Heart left ventricle (tissue), 16 donors: ENCODE measurements around the gene FOXK2. TPM values are rescaled to one million over a fixed set of nuclear protein-coding genes. Genes with fewer than 3 reads are reported as not detected.

ENCODE experiments used
- ATAC-seq, 4 donors: fragments of 200-7000 bp; cut with Tn5 transposase; one replicate each; pipeline ENCODE4 v1.9.1; 2020 to 2022; ENCODE audit warnings: moderate library complexity in 4 of 4, mild to moderate bottlenecking in 3 of 4, moderate number of reproducible peaks in 1 of 4
- DNase-seq, 5 donors: peaks; one replicate each; pipeline ENCODE4 v3.0.0-alpha.2; 2020
- H3K27ac ChIP-seq, 12 donors: fragments of 200-600 bp; sonication (generic) in 4 of 12; one replicate each; pipeline versions ENCODE4 v1.5.0 to v1.8.0; 2016 to 2022; ENCODE audit warnings: mild to moderate bottlenecking in 2 of 12
- H3K27me3 ChIP-seq, 9 donors: fragments of 200-600 bp; sonication (generic) in 2 of 9; one replicate each; pipeline versions ENCODE4 v1.5.1 to v1.8.0; 2016 to 2022; ENCODE audit warnings: mild to moderate bottlenecking in 3 of 9
- H3K36me3 ChIP-seq, 9 donors: fragments of 200-600 bp; sonication (generic) in 2 of 9; one replicate each; pipeline versions ENCODE4 v1.5.0 to v1.8.0; 2018 to 2022; ENCODE audit warnings: mild to moderate bottlenecking in 2 of 9
- H3K4me1 ChIP-seq, 12 donors: fragments of 200-600 bp; sonication (generic) in 4 of 12; one replicate each; pipeline versions ENCODE4 v1.5.0 to v1.8.0; 2016 to 2022; ENCODE audit warnings: mild to moderate bottlenecking in 3 of 12
- H3K4me3 ChIP-seq, 12 donors: fragments of 200-600 bp; sonication (generic) in 4 of 12; one replicate each; pipeline versions ENCODE4 v1.5.0 to v1.8.0; 2017 to 2022; ENCODE audit warnings: mild to moderate bottlenecking in 9 of 12, moderate library complexity in 4 of 12
- H3K9me3 ChIP-seq, 12 donors: fragments of 200-600 bp; sonication (generic) in 4 of 12; one replicate each; pipeline versions ENCODE4 v1.5.0 to v1.8.0; 2016 to 2022; ENCODE audit warnings: mild to moderate bottlenecking in 1 of 12
- POLR2A ChIP-seq, 2 donors: fragments of 450-650 bp; IDR thresholded peaks; one replicate each; pipeline ENCODE4 v1.6.1; 2017; ENCODE audit warnings: antibody characterized with exemption in 2 of 2, mild to moderate bottlenecking in 2 of 2, moderate library complexity in 2 of 2
- WGBS, 4 donors: extraction: QIAGEN DNeasy Blood & Tissue Kit in 2 of 4; methylation state at CpG; one replicate each; pipeline versions ENCODE4 v1.1.5 to v1.1.7; 2013 to 2018; 5-methylcytosine and 5-hydroxymethylcytosine counted together
- intact Hi-C, 10 donors: fragments of 100-400 bp; cut with DNase I; formaldehyde crosslinking; loops; one replicate each; pipeline versions ENCODE4 v1.11.1 to v1.14.2; 2022
- polyA plus RNA-seq, 2 donors: library from polyadenylated mRNA; stranded (reverse); fragments of 200-250 nt; gene quantifications; one replicate each; pipeline ENCODE4 v1.2.3, GENCODE V29; 2013
- total RNA-seq, 9 donors: library from RNA; depleted of rRNA in 2 of 9; stranded (reverse); fragments of >200 nt in 2 of 9; fragmentation: NEBNext Ultra II Directional in 3 of 9; extraction: Animal tissue kit (Norgen Biotek cat#: 25700) in 3 of 9; gene quantifications; one replicate each; pipeline versions ENCODE4 v1.1.0 to v1.2.4, GENCODE V29; 2016 to 2023
- TF ChIP-seq, protein P1 (sequence below), 12 donors: fragments of 200-600 bp; sonication (generic) in 4 of 12; IDR thresholded peaks; one replicate each; pipeline versions ENCODE4 v1.5.0 to v1.8.0; 2018 to 2022; ENCODE audit warnings: antibody characterized with exemption in 12 of 12, mild to moderate bottlenecking in 5 of 12
- donor health status: ischemic (EF 13 %, LVEDD 7.1; RV severe dilation, severe dysfunction).
- donor health status: healthy with polysubstance abuse.
- donor health status: DM: no; HTN: yes; CAD: no.
- donor health status: DM: no; HTN: no; CAD: no.
- donor health status: ischemic (EF 25% LVEDD 6.9; RV normal size, moderate dysfunction).
- donor health status: ischemic (EF 25% LVEDD 5.7; RV mildly dilated, moderate dysfunction).
- donor health status: healthy.
- donor health status: DM: yes; HTN: yes; CAD: no.
- donor health status: ischemic (EF 35%, LVEDD 5.7; RV mildly dilated, moderate dysfunction).
- donor health status: nonischemic (EF 11% LVEDD 7.7; RV severe dilation, severe dysfunction).
- donor health status: DM: yes; HTN: yes; CAD: no.
- donor health status: PGD.
- donor health status: ischemic (EF 29% LVEDD 5.4; RV normal size, mild dysfunction).
- donor health status: nonischemic (EF 23%, LVEDD 6.1; RV moderate dilation, normal function).

The FOXK2 gene
- total and polyA plus RNA-seq, 11 donors = 15.6 to 77.0 (median 33.9) TPM

DNA sequence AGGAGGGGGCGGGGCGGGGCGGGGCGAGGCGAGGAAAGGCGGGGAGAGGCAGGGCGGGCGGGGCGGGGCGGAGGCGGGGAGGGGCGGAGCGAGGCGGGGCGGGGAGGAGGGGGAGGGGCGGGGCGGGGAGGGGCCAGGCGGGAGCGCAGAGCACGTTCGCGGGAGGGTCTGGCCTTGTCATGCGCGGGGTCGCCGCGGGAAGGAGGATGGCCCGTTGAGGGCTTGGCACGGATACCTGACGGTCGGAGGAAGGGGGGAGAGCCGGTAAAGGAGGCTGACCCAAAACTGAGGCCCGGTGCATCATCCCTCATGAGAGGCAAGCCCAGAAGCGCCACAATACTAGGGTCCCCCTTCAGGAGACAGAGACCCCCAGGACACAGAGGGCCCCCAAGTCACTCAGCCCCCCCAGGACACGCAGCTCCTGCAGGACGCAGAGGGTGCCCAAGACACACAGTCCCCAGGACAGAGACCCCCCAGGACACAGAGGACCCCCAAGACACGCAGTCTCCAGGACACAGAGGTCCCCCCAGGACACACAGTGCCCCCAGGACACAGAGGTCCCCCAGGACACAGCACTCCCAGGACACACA is 129.3 kb downstream of the FOXK2 start:
- TF ChIP-seq, protein P1, sequence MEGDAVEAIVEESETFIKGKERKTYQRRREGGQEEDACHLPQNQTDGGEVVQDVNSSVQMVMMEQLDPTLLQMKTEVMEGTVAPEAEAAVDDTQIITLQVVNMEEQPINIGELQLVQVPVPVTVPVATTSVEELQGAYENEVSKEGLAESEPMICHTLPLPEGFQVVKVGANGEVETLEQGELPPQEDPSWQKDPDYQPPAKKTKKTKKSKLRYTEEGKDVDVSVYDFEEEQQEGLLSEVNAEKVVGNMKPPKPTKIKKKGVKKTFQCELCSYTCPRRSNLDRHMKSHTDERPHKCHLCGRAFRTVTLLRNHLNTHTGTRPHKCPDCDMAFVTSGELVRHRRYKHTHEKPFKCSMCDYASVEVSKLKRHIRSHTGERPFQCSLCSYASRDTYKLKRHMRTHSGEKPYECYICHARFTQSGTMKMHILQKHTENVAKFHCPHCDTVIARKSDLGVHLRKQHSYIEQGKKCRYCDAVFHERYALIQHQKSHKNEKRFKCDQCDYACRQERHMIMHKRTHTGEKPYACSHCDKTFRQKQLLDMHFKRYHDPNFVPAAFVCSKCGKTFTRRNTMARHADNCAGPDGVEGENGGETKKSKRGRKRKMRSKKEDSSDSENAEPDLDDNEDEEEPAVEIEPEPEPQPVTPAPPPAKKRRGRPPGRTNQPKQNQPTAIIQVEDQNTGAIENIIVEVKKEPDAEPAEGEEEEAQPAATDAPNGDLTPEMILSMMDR (IDR thresholded peaks at IDR 0.05) = no peak
- no peak for TF ChIP-seq POLR2A (IDR thresholded peaks at IDR 0.05)
- DNase-seq = peak; percentile 63 to 80 (median 71)
- H3K27me3 ChIP-seq = no peaks in the 10 kb centered on the region
- H3K9me3 ChIP-seq = no peaks in the 10 kb centered on the region
- peak overlapping the region in 10 of 12 donors; percentile 26 to 78 (median 52) for H3K4me3 ChIP-seq
- intact Hi-C loops = loop anchor here in 3 of 10 donors (1.0 to 5.0 kb wide), 5 partner anchors 49 to 103 kb away; partner anchors contain the start of genes FN3KRP (in 2 of the 3), RAB40B (in 2 of the 3) and TBCD (in 1 of the 3)
- H3K36me3 ChIP-seq = peaks cover 0 to 11% (median 6%) of the 10 kb centered on the region in 9 donors
- peak overlapping the region in 9 of 12 donors; percentile 50 to 99 (median 69) for H3K27ac ChIP-seq
- peak; percentile 3 to 23 (median 18) for ATAC-seq
- 8 to 15% (median 12%) methylated on average over 16 to 22 of the region's 37 CpGs for WGBS, 4 donors
- peaks cover 0 to 40% (median 20%) of the 10 kb centered on the region in 12 donors for H3K4me1 ChIP-seq

DNA sequence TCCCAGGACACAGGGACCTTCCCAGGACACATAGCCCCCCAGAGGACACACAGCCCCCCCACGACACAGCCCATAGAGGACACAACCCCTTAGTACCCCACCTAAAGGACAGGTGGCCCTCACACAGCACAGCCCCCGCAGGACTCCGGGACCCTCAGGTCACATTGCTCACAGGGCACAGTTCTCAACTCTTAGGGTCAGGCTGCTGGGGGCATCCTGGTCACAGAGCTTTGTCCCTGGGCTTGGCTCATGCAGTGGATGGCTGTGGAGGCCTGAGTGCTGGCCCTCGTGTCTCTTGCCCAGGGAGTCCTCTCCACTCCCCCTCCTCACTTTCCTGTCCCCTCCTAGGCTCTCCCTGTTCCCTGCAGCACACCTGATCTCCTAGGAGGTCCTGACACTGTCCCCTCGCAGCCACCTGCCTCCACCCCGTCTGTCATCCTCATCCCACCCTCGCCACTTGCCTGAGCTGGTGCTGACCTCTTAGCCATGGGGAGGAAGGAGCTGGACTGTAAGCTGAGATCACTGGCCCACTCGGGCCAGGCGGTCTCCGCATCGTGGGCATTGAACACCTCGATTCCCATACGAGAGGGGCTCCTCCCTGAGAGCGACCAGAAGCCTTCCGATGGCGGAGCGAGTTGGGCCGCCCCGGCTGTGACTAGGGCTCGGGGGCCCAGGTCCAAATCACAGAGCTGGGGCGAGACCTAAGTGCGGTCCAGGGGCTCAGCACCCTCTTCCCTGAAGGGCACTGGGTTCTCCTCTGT is 130.1 kb downstream of the FOXK2 start:
- H3K27me3 ChIP-seq = no peaks in the 10 kb centered on the region
- intact Hi-C loops = loop anchor here in 4 of 10 donors (2.0 to 5.0 kb wide), 5 partner anchors 48 to 103 kb away; partner anchors contain the start of genes FN3KRP (in 2 of the 4), RAB40B (in 2 of the 4) and TBCD (in 1 of the 4)
- H3K36me3 ChIP-seq = peaks cover 0 to 3% (median 0%) of the 10 kb centered on the region in 9 donors
- TF ChIP-seq POLR2A (IDR thresholded peaks at IDR 0.05) = no peak
- TF ChIP-seq, protein P1 (IDR thresholded peaks at IDR 0.05) = no peak
- peaks cover 0 to 47% (median 22%) of the 10 kb centered on the region in 12 donors for H3K4me1 ChIP-seq
- DNase-seq (peak in 1 of 5 donors; percentile 53), ATAC-seq (no peak)
- no peak overlapping the region for H3K4me3 ChIP-seq
- H3K27ac ChIP-seq = peak overlapping the region in 2 of 12 donors; percentile 84 to 99
- H3K9me3 ChIP-seq = no peaks in the 10 kb centered on the region
- 88 to 93% (median 90%) methylated on average over 19 to 22 of the region's 22 CpGs for WGBS, 4 donors

DNA sequence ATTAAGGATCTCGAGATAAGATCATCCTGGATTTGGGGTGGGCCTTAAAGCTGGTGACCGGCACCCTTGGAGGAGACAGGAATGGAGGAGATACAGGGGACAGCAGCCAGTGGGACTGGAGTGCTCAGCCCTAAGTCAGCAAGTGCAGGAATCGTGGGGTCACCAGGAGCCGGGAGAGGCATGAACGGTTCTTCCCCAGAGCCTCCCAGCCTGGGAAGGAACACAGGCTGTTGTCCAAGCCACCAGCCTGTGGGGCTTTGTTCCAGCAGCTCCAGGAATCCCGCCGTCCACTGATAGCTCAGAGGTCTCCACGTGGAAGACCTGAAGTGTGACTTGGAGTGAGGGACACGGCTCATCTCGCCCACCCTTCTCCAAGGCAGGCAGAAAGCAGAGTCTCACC is 131.2 kb downstream of the FOXK2 start:
- Histone ChIP-seq H3K4me3 (no peak overlapping the region), H3K27me3 (no peaks in the 10 kb centered on the region), H3K36me3 (peaks cover 0 to 5% (median 0%) of the 10 kb centered on the region in 9 donors), H3K27ac (no peak overlapping the region), H3K9me3 (no peaks in the 10 kb centered on the region), H3K4me1 (peaks cover 0 to 45% (median 20%) of the 10 kb centered on the region in 12 donors)
- TF ChIP-seq, protein P1 (IDR thresholded peaks at IDR 0.05) = no peak
- TF ChIP-seq POLR2A (IDR thresholded peaks at IDR 0.05) = no peak
- intact Hi-C loops = loop anchor here in 1 of 10 donors (5.0 kb wide), 1 partner anchor 47 kb away; the partner anchor contains the start of gene RAB40B
- no peak for ATAC-seq
- WGBS, 4 donors = 41 to 65% (median 60%) methylated on average over 10 of the region's 10 CpGs
- no peak for DNase-seq
